GM21529 (cell line): ENCODE measurements around the gene SUGP2.
"Not testable (repeated sequence)": the region's sequence is repeated elsewhere in the genome, so short reads cannot be mapped to it uniquely, and the experiment has no call there.

Source experiments
- ATAC-seq: cut with Tn5 transposase; IDR thresholded peaks from one replicate; pipeline ENCODE4 v1.9.1; 2021; ENCODE audit not compliant: unreplicated experiment

Gene SUGP2

DNA sequence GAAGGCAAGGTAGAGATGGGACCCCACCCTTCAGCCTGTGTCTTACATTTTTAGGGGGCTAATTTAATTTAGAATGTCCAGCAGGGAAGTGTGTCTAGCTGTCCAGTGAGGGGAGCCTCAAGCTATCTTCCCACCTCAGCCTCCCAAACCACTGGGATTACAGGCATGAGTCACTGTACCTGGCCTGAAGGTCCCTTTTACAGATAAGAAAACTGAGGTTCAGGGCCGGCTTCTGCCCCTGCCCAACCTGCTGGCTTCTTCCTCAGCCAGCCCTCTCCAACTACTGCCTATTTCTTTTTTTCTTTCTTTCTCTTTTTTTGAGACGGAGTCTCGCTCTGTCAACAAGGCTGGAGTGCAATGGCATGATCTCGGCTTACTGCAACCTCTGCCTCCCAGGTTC lies 72.9 kb downstream of the SUGP2 start:
- ATAC-seq: no peak

DNA sequence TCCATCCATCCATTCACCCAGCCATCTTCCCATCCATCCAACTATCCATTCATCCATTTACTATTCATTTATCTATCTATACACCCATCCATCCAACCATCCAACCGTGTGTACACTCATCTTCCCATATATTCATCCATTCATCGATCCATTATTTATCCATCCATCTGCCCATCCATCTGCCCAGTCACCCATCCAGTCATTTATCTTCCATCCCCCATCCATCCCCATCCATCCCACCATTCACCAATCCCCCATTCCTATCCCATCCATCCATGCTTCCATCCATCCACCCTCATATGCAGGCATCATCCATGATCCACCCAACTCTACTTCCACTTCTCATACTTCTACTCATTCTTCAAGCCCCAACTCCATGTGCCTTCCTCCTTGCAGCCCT lies 78.3 kb downstream of the SUGP2 start:
- no peak for ATAC-seq

DNA sequence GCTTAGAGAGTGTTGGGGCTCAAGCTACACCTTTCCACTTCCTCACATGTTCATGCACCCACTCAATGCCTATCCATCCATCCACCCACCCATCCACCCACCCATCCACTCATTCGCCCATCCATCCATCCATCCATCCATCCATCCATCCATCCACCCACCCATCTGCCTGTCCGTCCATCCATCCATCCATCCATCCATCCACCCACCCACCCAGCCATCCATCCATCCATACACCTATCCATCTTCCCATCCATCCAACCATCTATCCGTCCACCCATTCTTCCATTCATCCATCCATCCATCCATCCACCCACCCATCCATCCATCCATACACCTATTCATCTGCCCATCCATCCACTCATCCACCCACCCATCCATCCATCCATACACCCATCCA lies 79.2 kb downstream of the SUGP2 start:
- ATAC-seq: no peak

DNA sequence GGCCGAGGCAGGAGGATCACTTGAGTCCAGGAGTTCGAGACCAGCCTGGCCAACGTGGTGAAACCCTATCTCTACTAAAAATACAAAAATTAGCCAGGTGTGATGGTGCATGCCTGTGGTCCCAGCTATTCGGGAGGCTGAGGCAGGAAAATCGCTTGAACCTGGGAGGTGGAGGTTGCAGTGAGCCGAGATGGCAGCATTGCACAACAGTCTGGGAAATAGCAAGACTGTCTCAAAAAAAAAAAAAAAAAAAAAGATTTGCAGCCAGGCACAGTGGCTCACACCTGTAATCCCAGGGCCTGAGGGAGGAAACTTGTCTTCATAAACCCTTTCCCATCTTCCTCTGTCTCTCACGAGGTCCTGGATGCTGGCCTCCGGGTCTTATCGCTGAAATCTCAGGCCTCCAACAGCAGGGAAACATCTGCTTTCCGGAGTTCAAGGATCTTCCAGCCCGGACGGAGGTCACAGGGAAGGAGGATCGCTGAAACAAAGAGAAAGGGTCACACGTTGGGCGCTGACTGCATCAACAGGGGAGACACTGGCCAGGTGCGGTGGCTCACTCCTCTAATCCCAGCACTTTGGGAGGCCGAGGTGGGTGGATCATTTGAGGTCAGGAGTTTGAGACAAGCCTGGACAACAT lies 80.8 kb downstream of the SUGP2 start:
- not testable (repeated sequence) for ATAC-seq

DNA sequence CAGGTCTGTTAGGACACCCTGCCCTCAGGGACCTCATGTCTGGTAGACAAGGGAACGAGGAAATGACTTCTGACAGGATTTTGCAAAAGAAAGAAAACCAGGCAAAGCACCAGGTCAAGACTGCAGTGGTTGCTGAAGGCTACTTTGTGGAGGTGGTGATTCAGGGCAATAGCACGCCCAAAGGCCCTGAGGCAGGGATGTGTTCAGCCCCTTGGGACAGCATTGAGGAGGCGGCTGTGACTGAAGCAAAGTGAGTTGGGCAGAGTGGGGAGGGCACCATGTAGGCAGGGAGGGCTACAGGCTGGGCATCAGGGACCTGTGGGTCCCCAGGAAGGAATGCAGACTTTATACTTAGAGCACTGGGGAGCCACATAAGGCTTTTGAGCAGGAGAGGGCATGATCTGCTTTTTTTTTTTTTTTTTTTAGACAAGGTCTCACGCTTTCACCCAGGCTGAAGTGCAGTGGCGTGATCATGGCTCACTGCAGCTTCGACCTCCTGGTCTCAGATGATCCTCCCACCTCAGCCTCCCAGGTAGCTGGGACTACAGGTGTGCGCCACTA lies 81.5 kb downstream of the SUGP2 start:
- no peak for ATAC-seq

DNA sequence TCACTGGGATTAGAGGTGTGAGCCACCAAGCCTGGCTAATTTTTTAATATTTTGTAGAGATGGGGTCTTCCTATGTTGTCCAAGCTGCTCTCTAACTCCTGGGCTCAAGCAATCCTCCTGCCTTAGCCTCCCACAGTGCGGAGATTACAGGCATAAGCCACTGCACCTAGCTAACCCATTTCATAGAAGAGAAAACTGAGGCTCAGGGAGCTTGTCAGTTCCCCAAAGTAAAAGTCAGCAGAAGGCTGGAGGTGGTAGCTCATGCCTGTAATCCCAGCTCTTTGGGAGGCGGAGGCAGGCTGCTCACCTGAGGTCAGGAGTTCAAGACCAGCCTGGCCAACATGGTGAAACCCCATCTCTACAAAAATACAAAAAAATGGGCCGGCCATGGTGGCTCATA lies 83.5 kb downstream of the SUGP2 start:
- no peak for ATAC-seq

DNA sequence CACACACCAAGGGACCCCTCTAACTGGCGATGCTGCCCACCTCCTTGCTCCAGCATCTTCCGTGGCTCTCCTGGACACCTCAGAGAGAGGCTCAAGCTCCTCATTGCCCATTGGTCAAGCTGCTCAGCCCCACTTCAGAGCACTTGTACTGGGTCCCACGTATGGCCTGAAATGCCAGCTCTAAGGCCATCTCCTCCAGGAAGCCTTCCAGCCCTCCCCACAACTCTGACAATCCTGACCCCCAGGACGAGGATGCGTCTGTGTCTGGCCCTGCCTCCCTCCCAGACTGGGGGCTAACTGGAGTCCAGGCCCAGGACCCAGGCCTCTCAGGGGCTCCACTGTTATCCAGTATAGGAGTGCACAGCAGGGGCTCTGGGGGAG lies 84.4 kb downstream of the SUGP2 start:
- ATAC-seq: no peak

DNA sequence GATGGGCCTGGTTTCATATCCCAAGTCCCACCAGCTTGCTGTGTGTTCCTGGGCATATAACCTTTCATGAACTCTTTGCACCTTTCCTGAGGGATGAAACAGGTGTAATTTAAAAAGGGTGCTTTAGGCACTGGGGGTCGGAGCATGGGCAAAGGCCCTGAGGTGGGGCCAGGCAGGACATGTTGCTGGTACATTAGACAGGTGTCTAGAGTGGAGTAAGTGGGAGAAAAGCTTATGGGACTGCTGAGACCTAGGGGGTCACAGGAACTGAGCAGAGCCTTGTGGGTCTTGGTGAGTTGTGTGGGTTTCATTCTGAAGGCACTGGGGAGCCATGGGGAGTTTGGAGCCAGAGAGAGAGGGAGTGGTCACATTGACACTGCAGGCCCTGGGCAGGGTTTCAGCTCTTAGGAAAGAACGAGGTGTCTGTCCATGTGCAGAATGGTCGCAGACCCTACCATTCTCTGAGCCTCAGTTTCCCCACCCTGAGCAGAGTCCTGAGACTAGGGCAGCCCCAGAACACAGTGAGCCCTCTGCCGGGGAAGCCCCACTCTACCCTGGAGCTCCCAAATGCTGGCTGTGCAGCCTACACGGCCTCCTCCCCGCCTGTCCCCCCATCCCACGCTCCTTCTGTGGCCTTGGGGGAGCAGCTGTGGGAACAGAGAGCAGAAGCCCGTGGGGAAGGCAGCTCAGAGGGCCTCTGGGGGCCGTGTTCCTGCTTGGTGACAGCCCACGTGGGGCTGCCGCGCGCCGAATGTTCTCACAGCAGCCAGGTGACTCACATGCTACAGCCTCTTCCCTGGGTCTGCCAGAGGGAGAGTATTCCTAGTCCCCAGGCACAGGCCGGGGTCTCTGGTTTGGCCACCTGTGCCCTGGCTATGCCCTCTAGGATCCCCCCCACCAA lies 85.0 kb downstream of the SUGP2 start:
- no peak for ATAC-seq

DNA sequence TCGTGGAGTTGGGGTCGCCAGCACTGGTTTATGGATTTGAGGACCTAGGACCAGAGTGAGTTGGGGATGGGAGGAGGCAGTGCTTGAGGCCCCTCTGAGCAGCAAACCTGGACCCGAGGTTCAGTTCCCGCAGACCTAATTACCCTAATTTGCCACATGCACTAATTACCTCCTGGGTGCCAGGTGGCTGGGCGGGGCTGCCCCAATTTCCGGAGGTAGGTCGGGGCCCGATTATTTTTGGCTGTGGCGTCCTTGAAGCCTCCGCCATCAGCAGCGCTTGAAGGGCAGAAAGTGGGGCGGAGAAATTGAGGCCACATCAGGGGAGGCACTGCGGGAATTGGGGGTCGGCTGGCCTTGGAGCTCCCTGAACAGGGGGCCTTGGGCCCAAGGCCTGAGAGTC lies 86.4 kb downstream of the SUGP2 start:
- ATAC-seq: no peak

DNA sequence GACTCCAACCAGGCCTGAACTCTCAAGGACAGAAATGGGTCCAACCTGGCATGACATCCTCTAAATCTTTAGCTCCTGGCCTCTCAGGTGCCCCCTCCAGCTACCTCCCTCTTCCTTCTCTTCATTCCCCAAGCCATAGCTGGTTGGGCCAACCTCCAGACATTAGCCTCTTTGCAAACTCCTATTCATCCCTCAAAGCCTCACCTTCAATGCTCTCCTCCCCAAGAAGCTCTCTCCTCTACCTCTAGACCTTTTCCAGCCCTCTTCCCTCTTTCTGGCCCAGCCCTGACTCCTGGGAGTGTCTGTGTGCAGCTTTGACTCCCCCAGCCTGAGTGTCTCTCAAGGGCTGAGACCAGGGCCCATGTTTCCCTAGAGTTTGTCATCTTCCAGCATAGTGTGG lies 87.0 kb downstream of the SUGP2 start:
- ATAC-seq: no peak

DNA sequence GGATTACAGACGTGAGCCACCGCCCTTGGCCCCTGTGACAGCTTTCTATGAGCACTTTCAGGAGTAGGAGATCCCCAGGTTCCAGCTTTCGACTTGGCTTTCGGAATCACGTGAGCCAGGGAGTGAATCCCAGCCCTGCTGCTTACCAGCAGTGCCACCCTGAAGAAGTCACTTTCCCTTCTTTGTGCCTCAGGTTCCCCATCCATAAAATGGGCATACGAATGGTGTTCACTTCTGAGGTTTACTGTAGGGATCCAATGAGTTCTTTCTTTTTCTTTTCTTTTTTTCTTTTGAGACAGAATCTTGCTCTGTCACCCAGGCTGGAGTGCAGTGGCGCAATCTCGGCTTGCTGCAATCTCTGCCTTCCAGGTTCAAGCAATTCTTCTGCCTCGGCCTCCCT lies 88.0 kb downstream of the SUGP2 start:
- no peak for ATAC-seq

DNA sequence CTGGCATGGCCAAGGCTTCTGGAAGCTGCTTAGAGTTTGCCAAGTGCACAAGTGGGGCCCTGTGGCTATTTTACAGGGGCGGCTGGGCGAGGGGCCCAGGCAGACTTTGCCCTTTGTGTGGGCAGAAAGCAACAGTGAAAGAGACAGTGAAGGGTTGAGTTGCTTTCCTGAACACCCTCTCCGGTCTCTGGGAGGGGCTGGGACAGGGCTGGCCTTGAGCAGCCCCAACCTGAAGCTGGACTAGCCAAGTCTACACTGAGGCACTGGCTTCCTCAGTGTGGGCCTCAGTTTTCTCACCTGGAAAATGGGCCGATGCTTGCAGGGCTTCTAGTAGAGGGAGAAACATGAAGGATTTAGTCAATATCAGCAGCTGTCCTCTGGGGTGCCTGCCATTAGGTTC lies 89.9 kb downstream of the SUGP2 start:
- ATAC-seq: no peak

DNA sequence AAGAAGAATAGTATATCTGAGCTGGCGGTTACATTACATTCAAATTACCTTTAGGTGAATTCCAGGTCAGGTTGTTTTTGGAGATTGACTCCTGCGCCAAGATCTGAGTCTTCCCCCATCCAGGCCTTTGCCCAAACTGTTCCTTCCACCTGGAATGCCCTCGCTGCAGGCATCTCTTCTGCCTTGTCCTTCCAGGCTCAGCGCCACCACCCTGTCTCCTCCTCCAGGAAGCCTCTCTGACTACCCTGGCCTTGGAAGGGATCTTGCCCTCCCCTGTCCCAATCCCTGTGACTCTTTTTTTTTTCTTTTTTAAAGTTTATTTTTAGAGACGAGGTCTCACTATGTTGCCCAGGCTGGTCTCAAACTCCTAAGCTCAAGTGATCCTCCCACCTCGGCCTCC lies 90.6 kb downstream of the SUGP2 start:
- ATAC-seq: no peak

DNA sequence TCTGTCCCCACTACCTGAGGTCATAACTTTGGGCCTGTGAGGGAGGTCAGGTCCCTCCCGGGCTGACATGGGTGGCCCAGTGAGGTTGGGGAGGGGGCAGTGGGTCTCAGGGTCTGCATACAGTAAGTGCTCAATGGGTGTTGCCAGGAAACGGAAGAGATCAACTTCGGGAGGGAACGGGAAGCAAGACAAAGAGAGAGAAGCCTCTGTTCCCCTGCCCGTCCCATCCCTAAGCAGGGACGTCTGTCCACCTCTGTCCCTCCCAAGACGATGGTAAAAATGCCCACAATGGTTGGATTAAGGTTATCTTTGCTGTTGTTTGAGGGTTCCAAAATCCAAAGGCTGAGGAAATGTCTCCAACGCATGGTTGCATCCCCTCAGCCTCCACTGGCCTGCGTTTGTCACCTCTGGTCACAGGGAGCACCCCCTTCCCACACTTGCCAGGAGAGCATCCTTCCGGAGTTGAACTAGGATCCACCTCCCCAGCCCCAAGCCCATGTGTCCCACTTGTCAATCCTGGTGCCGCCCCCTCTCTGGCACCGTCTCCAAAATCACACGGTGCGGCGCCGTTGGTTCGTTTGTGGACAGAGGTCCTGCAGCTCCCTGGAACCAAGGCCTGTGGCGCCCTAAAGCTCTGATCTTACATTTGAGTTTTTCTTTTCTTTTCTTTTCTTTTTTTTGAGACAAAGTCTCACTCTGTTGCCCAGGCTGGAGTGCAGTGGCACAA lies 91.5 kb downstream of the SUGP2 start:
- no peak for ATAC-seq
